T-cell (primary cell): ENCODE results near the gene MLNR. TPM values are rescaled to one million over a fixed set of nuclear protein-coding genes. Genes with fewer than 3 reads are reported as not detected.
A peak's percentile ranks its signal among the peaks of the same experiment; 100 is the strongest.

Source experiments
- ATAC-seq, 4 experiments: fragments of 200-7000 bp in 3 of 4; fragments of 150-1000 bp in 1 of 4; cut with Tn5 transposase; replicated peaks in 1 of 4; 1 replicate in 3 of 4; 2 replicates in 1 of 4; pipeline ENCODE4 v1.10.0; 2021; ENCODE audit warnings: moderate library complexity in 3 of 4, mild to moderate bottlenecking in 2 of 4, moderate number of reproducible peaks in 1 of 4
- CTCF ChIA-PET, 2 donors: fragments of 300-600 bp; sonication (Branson Sonifier 250); formaldehyde crosslinking; loops; one replicate each; lab custom pipeline; 2022; ENCODE audit warnings: antibody characterized with exemption in 2 of 2; lab: Charles Lee
- POLR2A ChIA-PET, 2 donors: fragments of 300-600 bp; sonication (Branson Sonifier 250); formaldehyde crosslinking; loops; one replicate each; lab custom pipeline; 2022; ENCODE audit warnings: antibody characterized with exemption in 2 of 2; lab: Charles Lee
- DNase-seq, 35 experiments: peaks; one replicate each; pipeline versions ENCODE4 v3.0.0 to v3.0.0-alpha.2; 2013 to 2023
- H3K27ac ChIP-seq: one replicate; pipeline ENCODE4 v1.5.1; 2013; ENCODE audit warnings: low read length
- H3K27me3 ChIP-seq, 2 experiments: replicated peaks in 1 of 2; 1 replicate in 1 of 2; 2 replicates in 1 of 2; pipeline versions ENCODE4 v1.6.1 to v1.7.0; 2013; ENCODE audit warnings: low read length in 1 of 2, mixed read lengths in 1 of 2; ENCODE audit not compliant: control insufficient read depth in 2 of 2, insufficient read depth in 2 of 2; ENCODE audit errors: extremely low read depth in 1 of 2
- H3K36me3 ChIP-seq, 2 donors: 1 replicate in 1 of 2; 2 replicates in 1 of 2; pipeline versions ENCODE4 v1.6.1 to v1.7.0; 2013; ENCODE audit warnings: low read length in 1 of 2; ENCODE audit not compliant: control insufficient read depth in 2 of 2, insufficient read depth in 1 of 2; ENCODE audit errors: extremely low read depth in 1 of 2
- H3K4me1 ChIP-seq, 2 experiments: 1 replicate in 1 of 2; 2 replicates in 1 of 2; pipeline versions ENCODE4 v1.6.1 to v1.7.0; 2013; ENCODE audit warnings: low read length in 2 of 2, mixed read lengths in 1 of 2; ENCODE audit not compliant: insufficient read depth in 2 of 2, control insufficient read depth in 1 of 2; ENCODE audit errors: extremely low read depth in 1 of 2
- H3K4me3 ChIP-seq, 2 donors: 1 replicate in 1 of 2; 2 replicates in 1 of 2; pipeline versions ENCODE4 v1.5.1 to v1.7.0; 2013; ENCODE audit warnings: mild to moderate bottlenecking in 2 of 2, low read length in 1 of 2, moderate library complexity in 1 of 2; ENCODE audit not compliant: control insufficient read depth in 1 of 2; ENCODE audit errors: extremely low read depth in 1 of 2
- H3K9me3 ChIP-seq: 2 replicates; pipeline ENCODE4 v1.7.0; 2013
- H3K27ac Mint-ChIP-seq, 2 donors: one replicate each; pipeline ENCODE4 v1.8.0; 2020 to 2021; ENCODE audit warnings: mild to moderate bottlenecking in 2 of 2, mixed read lengths in 2 of 2
- H3K27me3 Mint-ChIP-seq, 2 donors: one replicate each; pipeline ENCODE4 v1.8.0; 2021 to 2022; ENCODE audit warnings: mixed read lengths in 2 of 2
- H3K36me3 Mint-ChIP-seq: one replicate; pipeline ENCODE4 v1.8.0; 2021; ENCODE audit warnings: mixed read lengths
- H3K4me1 Mint-ChIP-seq, 3 donors: one replicate each; pipeline ENCODE4 v1.8.0; 2020 to 2022; ENCODE audit warnings: mixed read lengths in 3 of 3, mild to moderate bottlenecking in 1 of 3
- H3K4me3 Mint-ChIP-seq, 3 donors: one replicate each; pipeline ENCODE4 v1.8.0; 2020 to 2022; ENCODE audit warnings: mild to moderate bottlenecking in 3 of 3, mixed read lengths in 3 of 3, moderate library complexity in 3 of 3
- H3K9me3 Mint-ChIP-seq, 3 donors: one replicate each; pipeline ENCODE4 v1.8.0; 2020 to 2022; ENCODE audit warnings: mixed read lengths in 3 of 3
- WGBS: methylation state at CpG from one replicate; pipeline ENCODE4 v1.1.5; 2013; ENCODE audit warnings: missing lambda C conversion rate; ENCODE audit not compliant: insufficient coverage; 5-methylcytosine and 5-hydroxymethylcytosine counted together
- total RNA-seq, 35 experiments: library from RNA in 6 of 35; stranded (reverse) in 6 of 35; fragments of 120-200 nt in 1 of 35; gene quantifications; one replicate each; pipeline versions ENCODE4 v1.2.1 to v1.2.4 and lab custom pipeline; 2013 to 2026

MLNR gene
- total RNA-seq, 5 donors from 2014 or later (not counting 1 experiment from before 2014, with no cell fraction given), result not detected

DNA sequence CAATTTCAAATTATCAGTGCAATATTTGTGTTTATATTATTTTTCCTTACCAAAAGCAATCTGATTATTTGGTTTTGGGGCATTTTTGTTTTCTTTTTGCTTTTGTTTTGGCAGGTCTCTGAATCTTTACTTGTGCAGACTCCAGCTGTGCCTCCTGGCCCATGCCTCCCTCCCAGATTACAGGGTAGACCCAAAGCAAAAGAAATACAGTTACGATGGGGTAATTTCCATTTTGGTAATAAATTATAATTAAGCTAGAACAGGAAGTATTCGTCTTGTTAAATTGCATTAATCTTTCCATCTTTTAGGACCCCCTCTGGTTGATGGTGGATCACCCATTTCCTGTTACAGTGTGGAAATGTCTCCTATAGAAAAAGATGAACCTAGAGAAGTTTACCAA lies 29.2 kb upstream of the MLNR start:
- Mint-ChIP-seq H3K27ac (peak overlapping the region in 1 of 2 donors; percentile 19), H3K36me3 (peaks cover 37% of the 10 kb centered on the region), H3K9me3 (no peaks in the 10 kb centered on the region), H3K4me1 (peaks cover 0 to 4% (median 4%) of the 10 kb centered on the region in 3 donors), H3K27me3 (no peaks in the 10 kb centered on the region), H3K4me3 (no peak overlapping the region)
- CTCF ChIA-PET, result no interaction called here
- ATAC-seq (no peak), DNase-seq (no peak)
- H3K27ac ChIP-seq, result no peak overlapping the region
- no peaks in the 10 kb centered on the region for H3K27me3 ChIP-seq
- H3K9me3 ChIP-seq, result no peaks in the 10 kb centered on the region
- no peak overlapping the region for H3K4me3 ChIP-seq
- no CpG with 5 or more reads among the region's 2 CpGs for WGBS
- H3K36me3 ChIP-seq, result peaks cover 0 to 70% of the 10 kb centered on the region in 2 donors
- POLR2A ChIA-PET, result interaction anchor here in 1 of 2 donors (1.2 kb wide), 1 partner anchor 9 kb away, joined by 4 read pairs; no protein-coding TSS in a partner anchor
- no peaks in the 10 kb centered on the region for H3K4me1 ChIP-seq

- Histone ChIP-seq H3K4me3 (no peak overlapping the region), H3K27ac (no peak overlapping the region), H3K27me3 (no peaks in the 10 kb centered on the region), H3K9me3 (no peaks in the 10 kb centered on the region), H3K4me1 (no peaks in the 10 kb centered on the region), H3K36me3 (peaks cover 0 to 58% of the 10 kb centered on the region in 2 donors)
- DNase-seq (no peak), ATAC-seq (no peak)
- no peaks in the 10 kb centered on the region for H3K27me3 Mint-ChIP-seq
- H3K36me3 Mint-ChIP-seq, result peaks cover 44% of the 10 kb centered on the region
- peaks cover 0 to 4% (median 0%) of the 10 kb centered on the region in 3 donors for H3K4me1 Mint-ChIP-seq
- no peak overlapping the region for H3K4me3 Mint-ChIP-seq
- ChIA-PET CTCF (interaction anchor here in 1 of 2 donors (0.5 kb wide), 1 partner anchor 9 kb away, joined by 3 read pairs; no protein-coding TSS in a partner anchor), POLR2A (no interaction called here)
- 100% methylated on average over 1 of the region's 3 CpGs for WGBS
- no peak overlapping the region for H3K27ac Mint-ChIP-seq
- no peaks in the 10 kb centered on the region for H3K9me3 Mint-ChIP-seq
Measured at GRCh38 chr13:49206641-49207040, 13.5 kb upstream of the MLNR start.

GRCh38 chr13:49208619-49209018 lies 11.5 kb upstream of the MLNR start:
- no peaks in the 10 kb centered on the region for H3K4me1 ChIP-seq
- no peak overlapping the region for H3K27ac ChIP-seq
- Mint-ChIP-seq H3K4me1 (peaks cover 0 to 4% (median under 1%) of the 10 kb centered on the region in 3 donors), H3K27ac (no peak overlapping the region), H3K4me3 (no peak overlapping the region), H3K9me3 (no peaks in the 10 kb centered on the region), H3K36me3 (peaks cover 41% of the 10 kb centered on the region), H3K27me3 (no peaks in the 10 kb centered on the region)
- POLR2A ChIA-PET, result no interaction called here
- H3K4me3 ChIP-seq, result no peak overlapping the region
- ATAC-seq (no peak), DNase-seq (no peak)
- H3K27me3 ChIP-seq, result no peaks in the 10 kb centered on the region
- no peaks in the 10 kb centered on the region for H3K9me3 ChIP-seq
- CTCF ChIA-PET, result no interaction called here
- H3K36me3 ChIP-seq, result peaks cover 0 to 42% of the 10 kb centered on the region in 2 donors
- no CpG with 5 or more reads among the region's 4 CpGs for WGBS

DNA sequence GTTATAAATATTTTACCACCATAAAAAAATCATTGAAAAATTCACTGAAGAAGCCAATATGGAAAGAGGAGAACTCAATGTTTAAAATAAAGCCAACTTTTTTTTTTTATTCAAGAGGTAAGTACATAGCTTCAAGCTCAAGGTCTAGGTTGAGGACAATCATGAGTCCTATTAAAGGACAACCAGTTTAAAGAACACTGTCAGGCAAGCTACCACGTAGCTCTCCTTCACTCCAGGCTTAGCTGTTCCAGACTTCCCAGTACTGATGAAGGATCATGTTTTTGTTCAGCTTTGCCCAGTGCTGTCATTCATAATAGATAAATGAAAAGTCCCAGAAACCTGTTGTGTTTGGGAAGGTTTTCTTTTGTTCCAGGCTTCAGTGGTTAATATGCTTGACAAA lies 10.0 kb upstream of the MLNR start:
- DNase-seq, result no peak

DNA sequence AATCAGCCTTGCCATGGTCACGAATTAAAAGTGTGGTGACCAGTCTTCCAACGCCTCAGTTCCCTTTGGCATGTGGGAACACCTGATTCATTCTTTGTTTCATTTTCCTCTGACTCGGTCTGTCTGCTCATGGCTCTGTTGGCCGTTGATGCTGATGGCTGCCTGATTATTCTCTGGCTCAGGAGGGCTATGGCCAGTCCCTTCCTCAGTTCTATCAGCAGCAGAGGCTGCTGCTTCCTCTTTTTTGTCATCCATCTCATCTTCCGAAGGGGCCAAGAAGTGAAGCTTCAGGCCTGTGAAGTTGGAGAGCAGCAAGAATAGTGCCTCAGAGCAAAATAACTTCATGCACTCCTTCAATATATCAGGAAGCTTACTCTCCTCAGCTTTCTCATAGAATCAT lies 9.5 kb upstream of the MLNR start:
- DNase-seq (no peak), ATAC-seq (no peak)
- no peaks in the 10 kb centered on the region for H3K27me3 Mint-ChIP-seq
- H3K36me3 Mint-ChIP-seq, result peaks cover 27% of the 10 kb centered on the region
- ChIA-PET POLR2A (no interaction called here), CTCF (no interaction called here)
- H3K27me3 ChIP-seq, result no peaks in the 10 kb centered on the region
- no peaks in the 10 kb centered on the region for H3K9me3 Mint-ChIP-seq
- H3K4me3 Mint-ChIP-seq, result no peak overlapping the region
- no peaks in the 10 kb centered on the region for H3K9me3 ChIP-seq
- peaks cover 0 to 9% of the 10 kb centered on the region in 2 experiments for H3K4me1 ChIP-seq
- no peak overlapping the region for H3K27ac ChIP-seq
- 95% methylated on average over 3 of the region's 5 CpGs for WGBS
- H3K27ac Mint-ChIP-seq, result no peak overlapping the region
- peaks cover 10 to 14% (median 11%) of the 10 kb centered on the region in 3 donors for H3K4me1 Mint-ChIP-seq
- no peak overlapping the region for H3K4me3 ChIP-seq
- peaks cover 0 to 25% of the 10 kb centered on the region in 2 donors for H3K36me3 ChIP-seq

More for the DNA sequence above, 10.0 kb upstream of the MLNR start:
- Mint-ChIP-seq H3K4me3 (no peak overlapping the region), H3K4me1 (peaks cover 7 to 11% (median 8%) of the 10 kb centered on the region in 3 donors), H3K27me3 (no peaks in the 10 kb centered on the region), H3K27ac (no peak overlapping the region), H3K9me3 (no peaks in the 10 kb centered on the region), H3K36me3 (peaks cover 29% of the 10 kb centered on the region)
- POLR2A ChIA-PET, result no interaction called here
- H3K4me3 ChIP-seq, result no peak overlapping the region
- WGBS, result no CpG with 5 or more reads among the region's 1 CpG
- CTCF ChIA-PET, result interaction anchor here in 1 of 2 donors (0.5 kb wide), 1 partner anchor 1860 kb away, joined by 4 read pairs; no protein-coding TSS in a partner anchor
- no peaks in the 10 kb centered on the region for H3K27me3 ChIP-seq
- H3K36me3 ChIP-seq, result peaks cover 0 to 28% of the 10 kb centered on the region in 2 donors
- no peak for ATAC-seq
- peaks cover 0 to 6% of the 10 kb centered on the region in 2 experiments for H3K4me1 ChIP-seq
- no peaks in the 10 kb centered on the region for H3K9me3 ChIP-seq
- H3K27ac ChIP-seq, result no peak overlapping the region

- peaks cover 0 to 9% of the 10 kb centered on the region in 2 experiments for H3K4me1 ChIP-seq
- CTCF ChIA-PET, result no interaction called here
- peaks cover 14% of the 10 kb centered on the region for H3K36me3 Mint-ChIP-seq
- H3K4me3 ChIP-seq, result no peak overlapping the region
- no peak for ATAC-seq
- no peak overlapping the region for H3K27ac Mint-ChIP-seq
- H3K27me3 ChIP-seq, result peaks cover 0 to 18% of the 10 kb centered on the region in 2 experiments
- DNase-seq, result no peak
- H3K4me1 Mint-ChIP-seq, result peaks cover 11 to 19% (median 15%) of the 10 kb centered on the region in 3 donors
- H3K27me3 Mint-ChIP-seq, result peaks cover 16 to 22% of the 10 kb centered on the region in 2 donors
- POLR2A ChIA-PET, result no interaction called here
- H3K9me3 ChIP-seq, result no peaks in the 10 kb centered on the region
- no CpG with 5 or more reads among the region's 1 CpG for WGBS
- H3K9me3 Mint-ChIP-seq, result no peaks in the 10 kb centered on the region
- H3K27ac ChIP-seq, result no peak overlapping the region
- H3K4me3 Mint-ChIP-seq, result no peak overlapping the region
- H3K36me3 ChIP-seq, result peaks cover 0 to 3% of the 10 kb centered on the region in 2 donors
Measured at GRCh38 chr13:49213539-49213938, 6.6 kb upstream of the MLNR start.
